Common myeloid progenitor, CD34-positive (primary cell): ENCODE results near the gene SOWAHA.

Experiments used
- CTCF ChIA-PET: fragments of 350-600 bp; sonication (Branson Sonifier 250); formaldehyde crosslinking; loops from one replicate; lab custom pipeline; 2021; ENCODE audit warnings: antibody characterized with exemption; lab: Charles Lee
- POLR2A ChIA-PET: fragments of 350-600 bp; sonication (Branson Sonifier 250); formaldehyde crosslinking; loops from one replicate; lab custom pipeline; 2021; ENCODE audit warnings: antibody characterized with exemption; lab: Charles Lee
- DNase-seq, 3 donors: peaks; one replicate each; pipeline versions ENCODE4 v3.0.0 to v3.0.0-alpha.2; 2013
- H3K27ac ChIP-seq, 2 experiments: 1 replicate in 1 of 2; 2 replicates in 1 of 2; pipeline ENCODE4 v1.7.0; 2013; ENCODE audit warnings: inconsistent platforms in 2 of 2, low read length in 2 of 2, mild to moderate bottlenecking in 2 of 2, low read depth in 1 of 2, moderate library complexity in 1 of 2; ENCODE audit not compliant: severe bottlenecking in 2 of 2, insufficient read depth in 1 of 2, poor library complexity in 1 of 2
- H3K27me3 ChIP-seq, 5 experiments: replicated peaks in 2 of 5; 1 replicate in 3 of 5; 2 replicates in 2 of 5; pipeline versions ENCODE4 v1.6.1 to v1.7.0; 2013; ENCODE audit warnings: low read length in 4 of 5, mild to moderate bottlenecking in 2 of 5, moderate library complexity in 2 of 5, inconsistent platforms in 1 of 5; ENCODE audit not compliant: insufficient read depth in 5 of 5, control insufficient read depth in 4 of 5
- H3K36me3 ChIP-seq, 4 experiments: 1 replicate in 2 of 4; 2 replicates in 2 of 4; pipeline versions ENCODE4 v1.6.1 to v1.7.0; 2013; ENCODE audit warnings: low read length in 3 of 4, control low read depth in 1 of 4, mild to moderate bottlenecking in 1 of 4; ENCODE audit not compliant: control insufficient read depth in 4 of 4, insufficient read depth in 4 of 4
- H3K4me1 ChIP-seq, 4 experiments: 1 replicate in 3 of 4; 2 replicates in 1 of 4; pipeline versions ENCODE4 v1.6.1 to v1.7.1; 2013; ENCODE audit warnings: low read length in 3 of 4, mild to moderate bottlenecking in 3 of 4, control low read depth in 1 of 4, inconsistent platforms in 1 of 4, moderate library complexity in 1 of 4; ENCODE audit not compliant: control insufficient read depth in 4 of 4, insufficient read depth in 4 of 4; ENCODE audit errors: control extremely low read depth in 1 of 4
- H3K4me3 ChIP-seq, 7 experiments: 1 replicate in 4 of 7; 2 replicates in 3 of 7; pipeline versions ENCODE4 v1.5.1 to v1.7.0; 2013; ENCODE audit warnings: mild to moderate bottlenecking in 7 of 7, low read length in 6 of 7, moderate library complexity in 6 of 7, inconsistent platforms in 2 of 7, low read depth in 2 of 7, control low read depth in 1 of 7; ENCODE audit not compliant: insufficient read depth in 4 of 7, control insufficient read depth in 1 of 7; ENCODE audit errors: extremely low read depth in 1 of 7
- H3K9me3 ChIP-seq, 5 experiments: 1 replicate in 4 of 5; 2 replicates in 1 of 5; pipeline versions ENCODE4 v1.6.1 to v1.7.1; 2013; ENCODE audit warnings: low read length in 4 of 5, mild to moderate bottlenecking in 2 of 5, inconsistent platforms in 1 of 5, low read depth in 1 of 5, moderate library complexity in 1 of 5; ENCODE audit not compliant: control insufficient read depth in 4 of 5, insufficient read depth in 2 of 5; ENCODE audit errors: control extremely low read depth in 1 of 5
- WGBS: methylation state at CpG from one replicate; pipeline ENCODE4 v1.1.5; 2013; ENCODE audit not compliant: insufficient coverage; 5-methylcytosine and 5-hydroxymethylcytosine counted together

Gene SOWAHA

GRCh38 chr5:132831095-132831860 is 18.2 kb downstream of the SOWAHA start:
- WGBS, result 97% methylated on average over 11 of the region's 15 CpGs
- peaks cover 0 to 14% (median 12%) of the 10 kb centered on the region in 4 experiments for H3K4me1 ChIP-seq
- H3K36me3 ChIP-seq, result no peaks in the 10 kb centered on the region
- POLR2A ChIA-PET, result no interaction called here
- no peaks in the 10 kb centered on the region for H3K9me3 ChIP-seq
- H3K27ac ChIP-seq, result no peak overlapping the region
- peak overlapping the region in 3 of 7 experiments; percentile 20 to 76 (median 72) for H3K4me3 ChIP-seq
- DNase-seq, result no peak
- CTCF ChIA-PET, result interaction anchor here (0.9 to 7.8 kb wide), 11 partner anchors 8 to 63 kb away, joined by 3 to 86 read pairs (median 4); partner anchors contain the start of genes GDF9 and UQCRQ
- H3K27me3 ChIP-seq, result peaks cover 0 to 47% (median 32%) of the 10 kb centered on the region in 5 experiments

- H3K36me3 ChIP-seq, result no peaks in the 10 kb centered on the region
- ChIA-PET CTCF (interaction anchor here (1.2 to 1.4 kb wide), 2 partner anchors 14 to 65 kb away, joined by 3 to 4 read pairs; no protein-coding TSS in a partner anchor), POLR2A (no interaction called here)
- peaks cover 0 to 36% (median 29%) of the 10 kb centered on the region in 5 experiments for H3K27me3 ChIP-seq
- H3K27ac ChIP-seq, result no peak overlapping the region
- WGBS, result 90% methylated on average over 5 of the region's 5 CpGs
- H3K4me1 ChIP-seq, result peaks cover 0 to 14% (median 12%) of the 10 kb centered on the region in 4 experiments
- no peak overlapping the region for H3K4me3 ChIP-seq
- H3K9me3 ChIP-seq, result no peaks in the 10 kb centered on the region
- DNase-seq, result no peak
These were observed 19.5 kb downstream of the SOWAHA start for GRCh38 chr5:132832612-132833011.

GRCh38 chr5:132834057-132834456 is 21.0 kb downstream of the SOWAHA start:
- Histone ChIP-seq H3K36me3 (no peaks in the 10 kb centered on the region), H3K4me1 (peaks cover 0 to 13% (median 11%) of the 10 kb centered on the region in 4 experiments), H3K4me3 (no peak overlapping the region), H3K27me3 (peaks cover 0 to 22% (median 18%) of the 10 kb centered on the region in 5 experiments), H3K27ac (no peak overlapping the region), H3K9me3 (no peaks in the 10 kb centered on the region)
- CTCF ChIA-PET, result interaction anchor here (1.0 to 1.8 kb wide), 5 partner anchors 13 to 49 kb away, joined by 3 to 5 read pairs (median 4); partner anchors contain the start of genes GDF9 and UQCRQ
- DNase-seq, result no peak
- POLR2A ChIA-PET, result interaction anchor here (1.6 kb wide), 1 partner anchor 30 kb away, joined by 3 read pairs; no protein-coding TSS in a partner anchor
- WGBS, result 94% methylated on average over 3 of the region's 3 CpGs

- ChIA-PET POLR2A (no interaction called here), CTCF (interaction anchor here (2.4 to 2.5 kb wide), 2 partner anchors 13 to 18 kb away, joined by 6 to 8 read pairs; no protein-coding TSS in a partner anchor)
- Histone ChIP-seq H3K27me3 (peaks cover 0 to 6% (median under 1%) of the 10 kb centered on the region in 5 experiments), H3K36me3 (no peaks in the 10 kb centered on the region), H3K4me3 (no peak overlapping the region), H3K9me3 (no peaks in the 10 kb centered on the region), H3K4me1 (peaks cover 0 to 15% (median 4%) of the 10 kb centered on the region in 4 experiments), H3K27ac (no peak overlapping the region)
- 100% methylated on average over 1 of the region's 1 CpG for WGBS
- no peak for DNase-seq
These were observed 23.8 kb downstream of the SOWAHA start for GRCh38 chr5:132836852-132837251.

- H3K4me1 ChIP-seq, result peaks cover 0 to 15% (median 4%) of the 10 kb centered on the region in 4 experiments
- H3K36me3 ChIP-seq, result no peaks in the 10 kb centered on the region
- H3K4me3 ChIP-seq, result no peak overlapping the region
- no peak overlapping the region for H3K27ac ChIP-seq
- ChIA-PET CTCF (interaction anchor here (0.7 to 2.5 kb wide), 2 partner anchors 12 to 35 kb away, joined by 3 to 8 read pairs; no protein-coding TSS in a partner anchor), POLR2A (no interaction called here)
- WGBS, result 70% methylated on average over 2 of the region's 2 CpGs
- DNase-seq, result no peak
- peaks cover 0 to 6% (median 0%) of the 10 kb centered on the region in 5 experiments for H3K27me3 ChIP-seq
- H3K9me3 ChIP-seq, result no peaks in the 10 kb centered on the region
These were observed 24.8 kb downstream of the SOWAHA start for GRCh38 chr5:132837868-132838267.

GRCh38 chr5:132838516-132839282 is 25.6 kb downstream of the SOWAHA start:
- 100% methylated on average over 3 of the region's 3 CpGs for WGBS
- no peak for DNase-seq
- Histone ChIP-seq H3K36me3 (no peaks in the 10 kb centered on the region), H3K4me1 (peaks cover 0 to 15% (median 4%) of the 10 kb centered on the region in 4 experiments), H3K9me3 (no peaks in the 10 kb centered on the region), H3K27me3 (peaks cover 0 to 3% (median 0%) of the 10 kb centered on the region in 5 experiments), H3K4me3 (no peak overlapping the region), H3K27ac (no peak overlapping the region)
- ChIA-PET POLR2A (no interaction called here), CTCF (interaction anchor here (0.7 to 2.5 kb wide), 3 partner anchors 11 to 34 kb away, joined by 3 to 8 read pairs (median 3); no protein-coding TSS in a partner anchor)
